SH-SY5Y (cell line): ENCODE data around the gene LINC00632.

Experiments used
- GATA2 ChIP-seq: IDR thresholded peaks from 2 replicates; pipeline ENCODE4 v1.6.1; 2011; ENCODE audit warnings: mild to moderate bottlenecking, low read depth, low read length
- GATA3 ChIP-seq: IDR thresholded peaks from 2 replicates; pipeline ENCODE4 v1.6.1; 2011; ENCODE audit warnings: low read depth, mild to moderate bottlenecking, low read length, moderate library complexity

- no peak for TF ChIP-seq GATA3
- TF ChIP-seq GATA2: no peak
Measured at GRCh38 chrX:140799216-140799615, 89.7 kb downstream of the LINC00632 start.
